Endothelial cell of umbilical vein (primary cell): ENCODE measurements around the gene LMBR1L. TPM values are rescaled to one million over a fixed set of nuclear protein-coding genes. Genes with fewer than 3 reads are reported as not detected.

Source experiments
- BruUV-seq: library from RNA; stranded (reverse); fragments of 400-500 nt; replicated peaks from 2 replicates; lab custom pipeline; 2021; lab: Mats Ljungman, UMichigan
- CTCF ChIA-PET: fragments of 300-600, 350-600 bp; sonication (Branson Sonifier 250); formaldehyde crosslinking; loops from one replicate; lab custom pipeline; 2021; ENCODE audit warnings: antibody characterized with exemption, inconsistent platforms; lab: Charles Lee
- POLR2A ChIA-PET: fragments of 300-600, 350-600 bp; sonication (Branson Sonifier 250); formaldehyde crosslinking; loops from one replicate; lab custom pipeline; 2021; ENCODE audit warnings: antibody characterized with exemption, inconsistent platforms; lab: Charles Lee
- DNase-seq: peaks from one replicate; pipeline ENCODE4 v3.0.0-alpha.2; 2011; ENCODE audit warnings: low read depth, low spot score
- FAIRE-seq: peaks from 2 replicates; lab custom pipeline; 2011; peaks lifted over from hg19 to GRCh38; lab: Jason Lieb, UNC
- H2AFZ ChIP-seq: 2 replicates; pipeline ENCODE4 v1.6.0; 2012; ENCODE audit warnings: low read depth, low read length, control low read depth, inconsistent platforms
- H3K27ac ChIP-seq: 2 replicates; pipeline ENCODE4 v1.5.1; 2011; ENCODE audit warnings: low read depth, mild to moderate bottlenecking, control low read depth, low read length, moderate library complexity; ENCODE audit not compliant: insufficient read depth
- H3K27me3 ChIP-seq, 2 experiments: 2 replicates each; pipeline versions ENCODE4 v1.6.0 to v1.6.1; 2011; ENCODE audit warnings: low read length in 2 of 2, mixed read lengths in 1 of 2; ENCODE audit not compliant: control insufficient read depth in 2 of 2, insufficient read depth in 2 of 2
- H3K36me3 ChIP-seq, 2 experiments: 2 replicates in 1 of 2; 3 replicates in 1 of 2; pipeline ENCODE4 v1.5.1; 2011; ENCODE audit warnings: low read length in 2 of 2, mild to moderate bottlenecking in 1 of 2, moderate library complexity in 1 of 2; ENCODE audit not compliant: control insufficient read depth in 2 of 2, insufficient read depth in 2 of 2; ENCODE audit errors: extremely low read depth in 1 of 2
- H3K4me1 ChIP-seq: 3 replicates; pipeline ENCODE4 v1.5.1; 2011; ENCODE audit warnings: mild to moderate bottlenecking, low read length; ENCODE audit not compliant: control insufficient read depth, insufficient read depth; ENCODE audit errors: extremely low read depth
- H3K4me2 ChIP-seq: 2 replicates; pipeline ENCODE4 v1.6.1; 2011; ENCODE audit warnings: low read length, control low read depth, mixed read lengths; ENCODE audit not compliant: insufficient read depth
- H3K4me3 ChIP-seq, 3 experiments: fragments of 200-600 bp in 1 of 3; sonication (generic), shearing (Covaris generic) in 1 of 3; replicated peaks in 1 of 3; 2 replicates each; pipeline ENCODE4 v1.5.1; 2011 to 2016; ENCODE audit warnings: control low read depth in 3 of 3, low read length in 3 of 3, mild to moderate bottlenecking in 2 of 3, inconsistent platforms in 1 of 3, low read depth in 1 of 3, moderate library complexity in 1 of 3; ENCODE audit not compliant: insufficient read depth in 1 of 3
- H3K79me2 ChIP-seq: 2 replicates; pipeline ENCODE4 v1.6.0; 2012; ENCODE audit warnings: low read length, inconsistent platforms; ENCODE audit not compliant: control insufficient read depth, insufficient read depth
- H3K9ac ChIP-seq: replicated peaks from 2 replicates; pipeline ENCODE3; 2011; ENCODE audit warnings: low read length, control low read depth; ENCODE audit not compliant: insufficient read depth; ENCODE audit errors: extremely low read depth
- H3K9me1 ChIP-seq: replicated peaks from 3 replicates; pipeline ENCODE4 v1.6.0; 2011; ENCODE audit warnings: mild to moderate bottlenecking, low read length; ENCODE audit not compliant: control insufficient read depth, insufficient read depth; ENCODE audit errors: extremely low read depth
- H3K9me3 ChIP-seq: replicated peaks from 2 replicates; pipeline ENCODE4 v1.5.1; 2012; ENCODE audit warnings: low read length, inconsistent platforms; ENCODE audit not compliant: control insufficient read depth, insufficient read depth
- H4K20me1 ChIP-seq: replicated peaks from 2 replicates; pipeline ENCODE3; 2011; ENCODE audit warnings: mild to moderate bottlenecking, low read length; ENCODE audit not compliant: control insufficient read depth, insufficient read depth; ENCODE audit errors: extremely low read depth
- EZH2 ChIP-seq: IDR thresholded peaks from 2 replicates; pipeline ENCODE4 v1.6.1; 2012; ENCODE audit warnings: borderline replicate concordance, low read depth, mild to moderate bottlenecking, moderate library complexity, low read length, inconsistent platforms; ENCODE audit not compliant: severe bottlenecking
- FOS ChIP-seq: IDR thresholded peaks from 2 replicates; pipeline ENCODE4 v1.6.1; 2011; ENCODE audit warnings: mild to moderate bottlenecking, low read length, moderate library complexity, borderline replicate concordance; ENCODE audit not compliant: insufficient read depth
- GATA2 ChIP-seq: IDR thresholded peaks from 2 replicates; pipeline ENCODE4 v1.7.0; 2011; ENCODE audit warnings: low read depth, mild to moderate bottlenecking, moderate library complexity, mixed read lengths, low read length; ENCODE audit not compliant: insufficient read length, insufficient read depth
- JUN ChIP-seq: IDR thresholded peaks from 2 replicates; pipeline ENCODE4 v1.6.1; 2011; ENCODE audit warnings: borderline replicate concordance, low read depth; ENCODE audit not compliant: insufficient read length, insufficient read depth
- MAX ChIP-seq: IDR thresholded peaks from 2 replicates; pipeline ENCODE4 v1.6.1; 2011; ENCODE audit not compliant: insufficient read depth, insufficient read length
- MYC ChIP-seq: IDR thresholded peaks from one replicate; pipeline ENCODE4 v1.6.1; 2011; ENCODE audit warnings: mild to moderate bottlenecking, low read depth, low read length
- POLR2A ChIP-seq: IDR thresholded peaks from 2 replicates; pipeline ENCODE4 v1.6.1; 2012; ENCODE audit warnings: low read depth, mild to moderate bottlenecking, control low read depth, low read length
- POLR2AphosphoS5 ChIP-seq: IDR thresholded peaks from 2 replicates; pipeline ENCODE4 v1.6.1; 2012; ENCODE audit warnings: low read depth, mild to moderate bottlenecking, control low read depth, low read length, moderate library complexity; ENCODE audit not compliant: insufficient read depth
- dilution Hi-C: fragments of 300-500 bp; cut with MboI; formaldehyde crosslinking; loops from one replicate; pipeline ENCODE4 v1.15.0; 2019; ENCODE audit warnings: low sequenced_read_pairs; ENCODE audit not compliant: extremely low pct_ligation_motif_present
- intact Hi-C: fragments of 100-400 bp; cut with micrococcal nuclease; formaldehyde crosslinking; loops from one replicate; pipeline ENCODE4 v1.10.0; 2022
- polyA plus RNA-seq, 4 experiments: library from polyadenylated mRNA; depleted of rRNA in 3 of 4; stranded (reverse) in 3 of 4; unstranded in 1 of 4; fragments of >200 nt; gene quantifications; 2 replicates each; pipeline versions ENCODE4 v1.2.1 to v1.2.3, GENCODE V29; 2011 to 2012; ENCODE audit warnings: missing spikeins in 1 of 4
- total RNA-seq: library from RNA; stranded (reverse); gene quantifications from 2 replicates; pipeline ENCODE4 v1.2.3, GENCODE V29; 2021
- TF ChIP-seq, protein P1 (sequence below), 2 donors: IDR thresholded peaks; 1 replicate in 1 of 2; 2 replicates in 1 of 2; pipeline ENCODE4 v1.5.1; 2011; ENCODE audit warnings: low read length in 2 of 2, mild to moderate bottlenecking in 2 of 2, moderate library complexity in 2 of 2, control low read depth in 1 of 2, inconsistent platforms in 1 of 2, low read depth in 1 of 2; ENCODE audit not compliant: insufficient read depth in 1 of 2; ENCODE audit errors: extremely low read depth in 1 of 2

LMBR1L gene
- total and polyA plus RNA-seq, 2 donors (not counting 3 experiments of a cell fraction or from before 2014, with no cell fraction given) = 78.3 to 106 TPM

DNA sequence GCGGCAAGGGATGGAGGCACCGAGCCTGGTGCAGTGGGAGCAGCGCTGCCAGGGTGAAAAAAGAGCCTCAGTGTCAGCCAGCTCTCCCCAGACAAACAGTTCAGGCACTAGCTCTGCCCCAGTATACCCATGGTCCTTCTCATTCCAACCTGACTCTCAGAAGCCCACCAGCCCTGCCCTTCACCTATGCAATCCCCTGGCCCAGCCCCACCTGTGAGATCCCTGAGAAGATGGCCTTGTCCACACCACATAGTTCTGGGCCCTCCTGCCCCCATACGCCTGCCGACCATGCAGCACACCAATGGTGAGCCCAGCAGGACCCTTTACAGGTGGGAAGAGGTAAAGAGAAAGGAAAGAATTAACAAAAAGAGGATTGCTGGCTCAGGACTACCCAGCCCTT is 56.6 kb downstream of the LMBR1L start:
- Histone ChIP-seq H3K4me1 (peaks cover 40% of the 10 kb centered on the region), H3K4me2 (no peak overlapping the region), H3K9me3 (no peaks in the 10 kb centered on the region), H3K9ac (no peak overlapping the region), H2AFZ (no peak overlapping the region), H3K27ac (no peak overlapping the region), H3K9me1 (no peaks in the 10 kb centered on the region), H3K36me3 (peaks cover 28 to 59% of the 10 kb centered on the region in 2 experiments), H3K27me3 (no peaks in the 10 kb centered on the region), H3K4me3 (no peak overlapping the region), H3K79me2 (peaks cover 80% of the 10 kb centered on the region), H4K20me1 (peaks cover 7% of the 10 kb centered on the region)
- intact Hi-C loops (no loop called here), dilution Hi-C loops (no loop called here)
- ChIA-PET CTCF (interaction anchor here (1.4 kb wide), 1 partner anchor 10 kb away, joined by 9 read pairs; no protein-coding TSS in a partner anchor), POLR2A (no interaction called here)
- BruUV-seq = no TSS peak
- TF ChIP-seq JUN = no peak
- no peak for TF ChIP-seq GATA2
- TF ChIP-seq MAX = no peak
- DNase-seq (no peak), FAIRE-seq (no peak)

GRCh38 chr12:49052451-49053208 is 58.0 kb downstream of the LMBR1L start:
- no peak for FAIRE-seq
- peaks cover 40 to 72% of the 10 kb centered on the region in 2 experiments for H3K36me3 ChIP-seq
- ChIA-PET CTCF (no interaction called here), POLR2A (no interaction called here)
- no peaks in the 10 kb centered on the region for H3K27me3 ChIP-seq
- H3K27ac ChIP-seq = no peak overlapping the region
- BruUV-seq = no TSS peak
- H3K9ac ChIP-seq = no peak overlapping the region
- H3K4me3 ChIP-seq = no peak overlapping the region
- TF ChIP-seq FOS = no peak
- no peak for TF ChIP-seq JUN
- TF ChIP-seq GATA2 = no peak
- no peak for TF ChIP-seq POLR2AphosphoS5
- no peak for TF ChIP-seq POLR2A
- TF ChIP-seq MAX = no peak
- TF ChIP-seq, protein P1, sequence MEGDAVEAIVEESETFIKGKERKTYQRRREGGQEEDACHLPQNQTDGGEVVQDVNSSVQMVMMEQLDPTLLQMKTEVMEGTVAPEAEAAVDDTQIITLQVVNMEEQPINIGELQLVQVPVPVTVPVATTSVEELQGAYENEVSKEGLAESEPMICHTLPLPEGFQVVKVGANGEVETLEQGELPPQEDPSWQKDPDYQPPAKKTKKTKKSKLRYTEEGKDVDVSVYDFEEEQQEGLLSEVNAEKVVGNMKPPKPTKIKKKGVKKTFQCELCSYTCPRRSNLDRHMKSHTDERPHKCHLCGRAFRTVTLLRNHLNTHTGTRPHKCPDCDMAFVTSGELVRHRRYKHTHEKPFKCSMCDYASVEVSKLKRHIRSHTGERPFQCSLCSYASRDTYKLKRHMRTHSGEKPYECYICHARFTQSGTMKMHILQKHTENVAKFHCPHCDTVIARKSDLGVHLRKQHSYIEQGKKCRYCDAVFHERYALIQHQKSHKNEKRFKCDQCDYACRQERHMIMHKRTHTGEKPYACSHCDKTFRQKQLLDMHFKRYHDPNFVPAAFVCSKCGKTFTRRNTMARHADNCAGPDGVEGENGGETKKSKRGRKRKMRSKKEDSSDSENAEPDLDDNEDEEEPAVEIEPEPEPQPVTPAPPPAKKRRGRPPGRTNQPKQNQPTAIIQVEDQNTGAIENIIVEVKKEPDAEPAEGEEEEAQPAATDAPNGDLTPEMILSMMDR (IDR thresholded peaks at IDR 0.05; ENCODE audit: extremely low read depth in 1 of 2, insufficient read depth in 1 of 2, low read depth in 1 of 2, low read length in 2 of 2) = no peak
- TF ChIP-seq EZH2 = no peak
- TF ChIP-seq MYC = no peak
- peaks cover 67% of the 10 kb centered on the region for H3K79me2 ChIP-seq
- no peaks in the 10 kb centered on the region for H3K9me3 ChIP-seq
- H3K9me1 ChIP-seq = no peaks in the 10 kb centered on the region
- intact Hi-C loops (no loop called here), dilution Hi-C loops (no loop called here)
- no peak overlapping the region for H3K4me2 ChIP-seq
- H2AFZ ChIP-seq = no peak overlapping the region
- no peak for DNase-seq
- H3K4me1 ChIP-seq = peaks cover 29% of the 10 kb centered on the region
- H4K20me1 ChIP-seq = peaks cover 5% of the 10 kb centered on the region
